Tibial artery (tissue), 4 donors: ENCODE data around the gene RPL41.
A peak's percentile ranks its signal among the peaks of the same experiment; 100 is the strongest.
"Not testable (repeated sequence)": the region's sequence is repeated elsewhere in the genome, so short reads cannot be mapped to it uniquely, and the experiment has no call there.

Experiments used
- DNase-seq, 2 donors: peaks; one replicate each; pipeline ENCODE4 v3.0.0-alpha.2; 2019
- H3K27ac ChIP-seq, 2 donors: fragments of 200-600 bp; sonication (generic) in 1 of 2; 1 replicate in 1 of 2; 2 replicates in 1 of 2; pipeline ENCODE4 v1.5.1; 2018 to 2019; ENCODE audit warnings: mild to moderate bottlenecking in 1 of 2
- H3K27me3 ChIP-seq, 2 donors: fragments of 200-600 bp; sonication (generic) in 1 of 2; one replicate each; pipeline versions ENCODE4 v1.5.1 to v1.6.0; 2016 to 2019
- H3K36me3 ChIP-seq, 3 donors: fragments of 200-600 bp; sonication (generic) in 2 of 3; one replicate each; pipeline ENCODE4 v1.5.1; 2016 to 2019; ENCODE audit warnings: mild to moderate bottlenecking in 2 of 3
- H3K4me1 ChIP-seq, 4 donors: fragments of 200-600 bp; sonication (generic) in 2 of 4; 1 replicate in 3 of 4; 2 replicates in 1 of 4; pipeline ENCODE4 v1.5.1; 2016 to 2019
- H3K4me3 ChIP-seq, 2 donors: fragments of 200-600 bp; sonication (generic) in 1 of 2; 1 replicate in 1 of 2; 2 replicates in 1 of 2; pipeline ENCODE4 v1.5.1; 2018 to 2019; ENCODE audit warnings: mild to moderate bottlenecking in 2 of 2
- H3K9me3 ChIP-seq, 3 donors: fragments of 200-600 bp; sonication (generic) in 1 of 3; one replicate each; pipeline ENCODE4 v1.5.1; 2016 to 2019
- intact Hi-C: fragments of 100-400 bp; cut with DNase I; formaldehyde crosslinking; loops from one replicate; pipeline ENCODE4 v1.15.0; 2023; ENCODE audit warnings: low total_unique reads
- TF ChIP-seq, protein P1 (sequence below), 2 experiments: fragments of 200-600 bp in 1 of 2; fragments of 450-650 bp in 1 of 2; IDR thresholded peaks; one replicate each; pipeline ENCODE4 v1.5.1; 2017 to 2019; ENCODE audit warnings: antibody characterized with exemption in 2 of 2, mild to moderate bottlenecking in 1 of 2, moderate library complexity in 1 of 2

Gene RPL41

DNA sequence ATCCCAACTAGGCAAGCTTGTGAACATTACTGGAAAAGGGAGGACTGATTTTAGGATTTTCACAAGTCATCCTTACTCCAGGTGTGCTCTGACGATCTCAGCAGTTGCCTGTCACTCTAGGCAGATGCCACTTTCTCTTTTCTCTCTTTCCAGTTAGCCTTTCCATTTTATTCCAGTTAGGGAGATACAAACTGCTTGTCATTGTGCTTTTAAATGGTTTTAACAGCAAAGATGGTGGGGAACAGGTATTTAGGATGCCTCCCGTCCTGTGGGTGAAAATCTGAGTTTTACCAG lies 10.9 kb upstream of the RPL41 start:
- intact Hi-C loops = loop anchor here (10.0 kb wide), 1 partner anchor 111 kb away; the partner anchor contains the start of gene SUOX
- peaks cover 38 to 42% (median 40%) of the 10 kb centered on the region in 3 donors for H3K36me3 ChIP-seq
- no peaks in the 10 kb centered on the region for H3K27me3 ChIP-seq
- H3K4me1 ChIP-seq = peaks cover 0 to 23% (median 21%) of the 10 kb centered on the region in 4 donors
- peak overlapping the region in 1 of 2 donors; percentile 80 for H3K27ac ChIP-seq
- H3K4me3 ChIP-seq = peak overlapping the region; percentile 62 to 70
- TF ChIP-seq, protein P1, sequence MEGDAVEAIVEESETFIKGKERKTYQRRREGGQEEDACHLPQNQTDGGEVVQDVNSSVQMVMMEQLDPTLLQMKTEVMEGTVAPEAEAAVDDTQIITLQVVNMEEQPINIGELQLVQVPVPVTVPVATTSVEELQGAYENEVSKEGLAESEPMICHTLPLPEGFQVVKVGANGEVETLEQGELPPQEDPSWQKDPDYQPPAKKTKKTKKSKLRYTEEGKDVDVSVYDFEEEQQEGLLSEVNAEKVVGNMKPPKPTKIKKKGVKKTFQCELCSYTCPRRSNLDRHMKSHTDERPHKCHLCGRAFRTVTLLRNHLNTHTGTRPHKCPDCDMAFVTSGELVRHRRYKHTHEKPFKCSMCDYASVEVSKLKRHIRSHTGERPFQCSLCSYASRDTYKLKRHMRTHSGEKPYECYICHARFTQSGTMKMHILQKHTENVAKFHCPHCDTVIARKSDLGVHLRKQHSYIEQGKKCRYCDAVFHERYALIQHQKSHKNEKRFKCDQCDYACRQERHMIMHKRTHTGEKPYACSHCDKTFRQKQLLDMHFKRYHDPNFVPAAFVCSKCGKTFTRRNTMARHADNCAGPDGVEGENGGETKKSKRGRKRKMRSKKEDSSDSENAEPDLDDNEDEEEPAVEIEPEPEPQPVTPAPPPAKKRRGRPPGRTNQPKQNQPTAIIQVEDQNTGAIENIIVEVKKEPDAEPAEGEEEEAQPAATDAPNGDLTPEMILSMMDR (IDR thresholded peaks at IDR 0.05) = no peak
- H3K9me3 ChIP-seq = no peaks in the 10 kb centered on the region
- DNase-seq = no peak

DNA sequence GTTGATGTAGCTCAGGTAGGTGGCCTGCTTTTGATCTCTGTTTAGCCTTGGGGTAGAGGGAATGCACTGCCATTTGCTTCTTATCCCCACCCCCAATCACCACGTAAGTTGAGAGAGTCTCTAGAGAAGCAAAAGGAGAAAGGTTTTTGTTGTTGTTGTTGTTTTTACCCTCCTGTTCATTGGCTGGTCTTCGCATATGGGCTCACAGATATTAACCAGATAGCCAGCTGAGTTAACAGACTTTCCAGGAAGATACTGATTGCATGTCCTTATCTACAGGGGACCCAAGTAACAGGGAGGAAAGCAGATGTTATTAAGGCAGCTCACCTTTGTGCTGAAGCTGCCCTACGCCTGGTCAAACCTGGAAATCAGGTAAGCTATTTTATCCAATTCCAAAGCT lies 9.2 kb upstream of the RPL41 start:
- Histone ChIP-seq H3K4me1 (peaks cover 0 to 23% (median 21%) of the 10 kb centered on the region in 4 donors), H3K9me3 (no peaks in the 10 kb centered on the region), H3K27me3 (no peaks in the 10 kb centered on the region), H3K27ac (no peak overlapping the region), H3K4me3 (no peak overlapping the region), H3K36me3 (peaks cover 55 to 59% (median 57%) of the 10 kb centered on the region in 3 donors)
- intact Hi-C loops = loop anchor here (10.0 kb wide), 1 partner anchor 112 kb away; the partner anchor contains the start of gene SUOX
- TF ChIP-seq, protein P1 (IDR thresholded peaks at IDR 0.05) = no peak
- no peak for DNase-seq

DNA sequence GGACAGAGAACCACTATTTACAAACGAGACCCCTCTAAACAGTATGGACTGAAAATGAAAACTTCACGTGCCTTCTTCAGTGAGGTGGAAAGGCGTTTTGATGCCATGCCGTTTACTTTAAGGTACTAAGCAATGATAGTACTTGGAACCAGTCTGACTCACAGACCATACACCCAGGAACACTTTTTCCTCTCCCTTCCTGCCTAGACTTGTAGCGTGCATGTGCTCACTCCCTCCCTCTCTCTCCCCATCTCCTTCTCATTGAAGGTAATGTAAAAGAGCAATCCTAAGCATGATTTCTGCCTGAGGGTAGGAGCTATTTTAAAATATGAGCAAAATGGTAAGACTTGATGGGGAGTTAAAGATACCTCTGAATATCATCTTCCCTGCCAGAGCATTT lies 5.9 kb upstream of the RPL41 start:
- H3K36me3 ChIP-seq = peaks cover 64 to 77% (median 71%) of the 10 kb centered on the region in 3 donors
- no peak for DNase-seq
- TF ChIP-seq, protein P1 (IDR thresholded peaks at IDR 0.05) = no peak
- H3K4me3 ChIP-seq = no peak overlapping the region
- no peaks in the 10 kb centered on the region for H3K27me3 ChIP-seq
- no peaks in the 10 kb centered on the region for H3K9me3 ChIP-seq
- no peak overlapping the region for H3K27ac ChIP-seq
- intact Hi-C loops = no loop called here
- peaks cover 0 to 14% (median 9%) of the 10 kb centered on the region in 4 donors for H3K4me1 ChIP-seq

DNA sequence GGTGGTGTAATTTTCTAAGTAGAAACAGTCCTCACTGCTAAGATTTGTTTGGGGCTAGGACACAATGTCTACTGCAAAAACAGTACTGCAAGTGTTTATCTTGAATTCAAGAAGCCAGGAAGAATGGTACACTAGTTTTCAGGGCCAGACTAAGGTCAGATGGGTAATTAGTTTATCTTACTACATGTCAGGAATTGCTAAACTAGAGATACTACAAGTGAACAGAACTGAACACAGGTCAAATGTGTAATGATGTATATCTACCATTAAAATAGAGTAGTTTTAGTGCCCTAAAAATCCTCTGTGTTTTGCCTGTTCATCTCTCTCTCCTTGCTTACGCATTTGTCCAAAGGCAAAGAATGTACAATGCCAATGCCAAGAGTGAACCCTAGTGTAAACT lies 2.3 kb upstream of the RPL41 start:
- intact Hi-C loops = no loop called here
- no peak overlapping the region for H3K4me3 ChIP-seq
- no peak overlapping the region for H3K27ac ChIP-seq
- TF ChIP-seq, protein P1 (IDR thresholded peaks at IDR 0.05) = no peak
- H3K27me3 ChIP-seq = no peaks in the 10 kb centered on the region
- H3K9me3 ChIP-seq = no peaks in the 10 kb centered on the region
- no peak for DNase-seq
- peaks cover 39 to 50% (median 48%) of the 10 kb centered on the region in 3 donors for H3K36me3 ChIP-seq
- H3K4me1 ChIP-seq = peaks cover 0 to 12% (median 8%) of the 10 kb centered on the region in 4 donors

DNA sequence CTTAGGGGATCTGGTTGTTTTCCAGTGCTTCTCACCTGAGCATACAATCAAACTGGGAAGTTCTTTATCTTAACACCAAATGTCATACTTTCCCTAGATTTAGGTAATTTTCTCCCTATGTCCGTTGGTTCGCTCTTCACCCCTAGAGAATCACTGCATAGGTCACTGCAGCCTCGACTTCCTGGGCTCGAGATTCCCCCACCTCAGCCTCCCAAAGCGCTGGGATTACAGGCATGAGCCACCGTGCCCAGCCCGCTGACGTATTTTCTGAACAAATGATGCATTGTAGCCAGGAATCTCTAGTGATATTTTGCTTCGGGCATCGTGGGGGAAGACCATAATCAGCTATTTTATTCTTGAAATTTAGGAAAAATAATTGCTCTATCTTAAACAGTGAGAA lies 1.1 kb upstream of the RPL41 start:
- DNase-seq = no peak

DNA sequence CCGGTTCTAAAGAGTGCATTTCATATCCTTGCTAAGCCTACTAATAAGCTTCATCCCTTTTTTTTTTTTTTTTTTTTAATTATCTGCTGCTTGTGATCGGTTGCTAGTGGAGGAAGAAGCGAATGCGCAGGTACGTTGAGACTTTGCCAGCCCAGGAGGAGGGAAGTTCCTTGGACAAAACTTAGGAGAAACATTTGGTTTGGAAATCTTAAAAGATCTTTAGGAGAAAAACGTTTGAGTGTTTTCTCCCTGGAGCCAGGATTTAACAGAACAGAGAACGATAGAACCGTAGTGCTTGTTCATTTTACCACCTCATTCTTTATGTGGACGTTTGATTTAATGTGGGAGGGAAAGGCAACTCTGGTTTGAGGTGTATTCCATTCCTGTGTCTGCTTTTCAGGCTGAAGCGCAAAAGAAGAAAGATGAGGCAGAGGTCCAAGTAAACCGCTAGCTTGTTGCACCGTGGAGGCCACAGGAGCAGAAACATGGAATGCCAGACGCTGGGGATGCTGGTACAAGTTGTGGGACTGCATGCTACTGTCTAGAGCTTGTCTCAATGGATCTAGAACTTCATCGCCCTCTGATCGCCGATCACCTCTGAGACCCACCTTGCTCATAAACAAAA lies 761 bp downstream of the RPL41 start:
- not testable (repeated sequence) for DNase-seq

More for the DNA sequence above, 1.1 kb upstream of the RPL41 start:
- TF ChIP-seq, protein P1 (IDR thresholded peaks at IDR 0.05) = no peak
- Histone ChIP-seq H3K27me3 (no peaks in the 10 kb centered on the region), H3K36me3 (peaks cover 29 to 39% (median 38%) of the 10 kb centered on the region in 3 donors), H3K4me3 (peak overlapping the region; percentile 62 to 75), H3K27ac (peak overlapping the region; percentile 86 to 94), H3K4me1 (peaks cover 0 to 24% (median 19%) of the 10 kb centered on the region in 4 donors), H3K9me3 (no peaks in the 10 kb centered on the region)
- intact Hi-C loops = loop anchor here (5.0 kb wide), 1 partner anchor 352 kb away; the partner anchor contains the start of gene SPRYD4

More for the DNA sequence above, 761 bp downstream of the RPL41 start:
- Histone ChIP-seq H3K4me1 (peaks cover 0 to 28% (median 23%) of the 10 kb centered on the region in 4 donors), H3K4me3 (peak overlapping the region; percentile 62 to 75), H3K27ac (peak overlapping the region; percentile 86 to 94), H3K36me3 (peaks cover 29 to 38% (median 36%) of the 10 kb centered on the region in 3 donors)
- not testable (repeated sequence) for H3K27me3 ChIP-seq, H3K9me3 ChIP-seq
- intact Hi-C loops = loop anchor here (5.0 kb wide), 1 partner anchor 350 kb away; the partner anchor contains the start of gene SPRYD4
